Renal cortex interstitium (tissue), 11 donors: ENCODE data around the gene SEC31A. TPM values are rescaled to one million over a fixed set of nuclear protein-coding genes. Genes with fewer than 3 reads are reported as not detected.

Experiments used
- DNase-seq, 11 donors: peaks; one replicate each; pipeline ENCODE4 v3.0.0-alpha.2; 2013; ENCODE audit warnings: low read depth in 9 of 11, low spot score in 4 of 11; ENCODE audit errors: extremely low read depth in 1 of 11
- polyA plus RNA-seq, 3 donors: library from polyadenylated mRNA; unstranded; fragments of 120-200 nt; gene quantifications; one replicate each; pipeline ENCODE4 v1.2.1, GENCODE V29; 2013; ENCODE audit not compliant: insufficient read length in 3 of 3

The SEC31A gene
- polyA plus RNA-seq, 3 donors, result 221 to 267 (median 235) TPM

DNA sequence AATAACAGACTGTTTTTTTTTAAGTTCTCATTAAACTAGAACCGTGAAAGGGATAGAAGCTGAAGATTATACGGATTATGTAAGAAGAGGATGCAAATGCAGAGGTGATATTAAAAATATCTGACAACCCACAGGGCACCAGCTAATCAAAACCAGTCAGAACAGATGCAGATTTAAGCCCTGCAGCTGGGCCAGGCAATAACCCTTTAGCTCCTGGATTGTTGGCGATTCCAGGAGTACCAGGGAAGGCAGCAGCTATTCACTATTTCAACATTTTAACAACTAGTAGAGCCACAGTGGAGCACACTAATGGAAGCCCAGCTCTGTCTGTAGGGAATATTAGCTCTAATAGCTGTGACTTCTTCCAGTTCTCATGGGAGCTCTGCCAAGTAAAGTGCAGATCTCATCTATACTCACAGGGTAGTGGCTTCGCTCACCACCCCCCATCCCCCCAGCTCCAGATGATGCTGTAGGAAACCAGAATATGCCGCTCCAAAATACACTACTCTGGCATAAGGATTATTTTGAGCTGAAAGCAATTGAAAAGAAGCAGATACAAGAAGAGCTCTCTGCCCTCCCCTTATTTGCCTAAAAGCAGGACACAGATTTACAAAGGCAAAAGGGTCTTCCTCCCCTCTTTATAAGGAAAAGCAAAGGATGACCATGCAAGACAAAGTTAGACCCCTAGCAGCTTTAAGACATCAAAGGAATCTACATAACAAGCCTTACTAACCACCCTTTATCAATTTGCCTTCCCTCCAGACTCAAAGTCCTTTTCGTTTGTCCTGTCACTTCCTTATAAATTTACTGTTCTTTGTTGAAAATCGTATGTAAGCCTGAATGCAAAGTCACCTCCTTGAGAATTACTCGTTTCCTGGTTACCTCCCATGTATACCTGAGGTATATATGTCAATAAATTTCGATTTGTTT is 106.0 kb downstream of the SEC31A start:
- no peak for DNase-seq

DNA sequence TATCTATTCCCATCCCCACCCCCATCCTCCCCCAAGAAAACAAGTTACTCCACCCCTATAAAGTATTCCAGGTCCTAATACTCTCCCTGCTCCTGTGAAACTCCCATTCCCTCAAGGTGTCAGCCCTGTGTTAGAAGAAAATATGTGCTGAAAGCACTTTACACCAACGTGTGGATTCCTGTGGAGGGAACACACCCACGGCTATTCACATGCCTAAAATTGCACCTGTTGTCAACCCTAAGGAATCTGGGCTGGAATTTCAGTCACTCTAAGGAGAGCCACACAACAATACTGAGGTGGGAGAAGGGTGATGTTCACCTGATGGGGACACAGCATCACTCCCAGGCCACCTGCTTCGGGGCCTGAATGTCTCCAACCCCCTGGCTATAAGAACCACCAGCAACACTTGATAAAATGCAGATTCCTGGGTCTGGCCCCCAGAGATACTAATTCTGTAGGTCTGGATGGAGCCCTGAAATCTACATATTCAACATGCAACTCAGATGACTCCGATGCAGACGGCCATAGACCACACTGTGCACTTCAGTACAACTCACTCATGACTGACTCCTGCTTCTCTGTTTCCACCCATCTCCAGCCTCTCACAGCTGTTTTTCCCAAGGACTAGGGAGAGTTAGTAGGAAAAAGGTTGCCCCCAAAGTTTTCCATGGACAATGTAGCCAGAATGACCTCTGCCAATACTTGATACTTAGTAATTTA is 108.2 kb downstream of the SEC31A start:
- no peak for DNase-seq

DNA sequence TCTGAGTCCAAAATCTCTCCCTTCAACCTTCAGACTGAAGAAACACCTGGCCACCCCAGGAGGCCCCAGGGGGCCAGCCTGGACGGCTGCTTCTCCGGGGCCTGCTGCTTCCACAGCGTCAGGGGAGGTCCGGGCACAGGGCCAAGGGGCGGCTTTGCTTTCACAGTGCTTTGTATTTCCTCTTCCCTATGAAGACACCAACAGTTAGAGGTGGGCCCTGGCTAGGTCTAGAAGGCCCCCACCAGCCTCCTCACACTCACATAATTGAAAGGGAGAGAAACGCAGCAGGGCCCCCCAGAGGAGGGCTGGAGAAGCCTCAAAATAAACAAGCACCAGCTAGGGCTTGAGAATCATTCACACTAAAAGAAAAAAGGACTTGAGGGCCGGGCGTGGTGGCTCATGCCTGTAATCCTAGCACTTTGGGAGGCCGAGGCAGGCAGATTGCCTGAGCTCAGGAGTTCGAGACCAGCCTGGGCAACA is 110.2 kb downstream of the SEC31A start:
- peak in 4 of 11 donors; percentile 39 to 72 (median 60) for DNase-seq

DNA sequence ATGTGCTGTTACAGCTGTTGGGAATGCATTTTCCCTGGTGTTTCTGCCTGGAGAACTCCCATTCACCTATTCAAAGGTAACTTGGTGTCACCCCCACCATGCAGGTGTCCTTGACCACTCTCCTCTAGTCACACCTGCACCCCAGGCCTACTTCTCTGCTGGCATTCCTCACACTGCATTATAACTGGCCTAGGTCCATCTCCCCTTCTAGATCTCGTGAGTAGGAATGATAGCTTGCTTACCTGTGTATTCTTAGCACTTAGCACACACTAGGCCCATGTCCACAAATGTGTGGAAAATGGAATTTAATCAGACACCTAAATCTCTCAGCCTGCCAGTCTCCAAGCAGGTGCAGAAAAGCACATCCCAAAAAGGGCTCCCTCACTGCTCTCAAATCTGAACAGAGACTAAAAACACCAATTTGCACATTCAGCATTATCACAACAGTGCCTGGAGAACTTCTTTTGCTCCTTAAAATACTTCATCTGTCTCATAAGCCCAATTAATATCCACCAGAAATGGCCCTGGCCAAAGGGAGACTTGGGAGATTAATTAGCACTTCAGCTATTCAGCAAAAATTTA is 110.7 kb downstream of the SEC31A start:
- DNase-seq, result no peak

DNA sequence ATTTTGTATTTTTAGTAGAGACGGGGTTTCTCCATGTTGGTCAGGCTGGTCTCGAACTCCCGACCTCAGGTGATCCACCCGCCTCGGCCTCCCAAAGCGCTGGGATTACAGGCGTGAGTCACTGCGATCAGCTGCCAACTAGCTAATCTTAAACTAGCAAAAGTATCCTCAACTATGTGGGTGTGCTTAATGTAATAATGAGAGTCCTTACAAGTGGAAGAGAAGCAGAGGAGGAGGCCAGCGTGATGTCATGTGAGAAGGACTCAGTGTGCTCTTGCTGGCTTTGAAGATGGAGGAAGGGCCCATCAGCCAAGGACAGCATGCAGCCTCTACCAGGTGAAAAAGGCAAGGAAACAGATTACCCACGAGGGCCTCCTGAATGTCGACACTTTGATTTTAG is 111.9 kb downstream of the SEC31A start:
- DNase-seq, result no peak

DNA sequence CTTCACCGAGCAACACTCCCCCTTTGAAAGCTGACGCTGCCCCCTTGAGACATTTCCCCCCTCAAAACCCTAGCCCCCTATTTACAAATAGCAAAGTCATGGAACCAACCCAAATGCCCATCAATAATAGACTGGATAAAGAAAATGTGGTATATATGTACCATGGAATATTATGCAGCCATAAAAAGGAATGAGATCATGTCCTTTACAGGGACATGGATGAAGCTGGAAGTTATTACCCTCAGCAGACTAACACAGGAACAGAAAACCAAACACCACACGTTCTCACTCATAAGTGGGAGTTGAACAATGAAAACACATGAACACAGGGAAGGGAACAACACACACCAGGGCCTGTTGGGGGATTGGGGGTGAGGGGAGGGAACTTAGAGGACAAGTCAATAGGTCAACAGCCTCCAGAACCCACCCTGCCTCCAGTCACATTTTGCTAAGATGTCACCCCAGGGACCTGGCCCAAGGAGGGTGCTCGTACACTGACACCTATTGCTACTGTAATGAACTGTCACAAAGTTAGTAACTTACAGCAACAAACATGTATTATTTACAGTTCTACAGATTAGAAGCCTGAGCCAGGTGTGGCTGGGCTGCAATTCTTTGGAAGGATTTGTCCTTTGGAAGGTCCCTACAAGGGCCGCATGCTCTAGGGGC is 113.0 kb downstream of the SEC31A start:
- no peak for DNase-seq

DNA sequence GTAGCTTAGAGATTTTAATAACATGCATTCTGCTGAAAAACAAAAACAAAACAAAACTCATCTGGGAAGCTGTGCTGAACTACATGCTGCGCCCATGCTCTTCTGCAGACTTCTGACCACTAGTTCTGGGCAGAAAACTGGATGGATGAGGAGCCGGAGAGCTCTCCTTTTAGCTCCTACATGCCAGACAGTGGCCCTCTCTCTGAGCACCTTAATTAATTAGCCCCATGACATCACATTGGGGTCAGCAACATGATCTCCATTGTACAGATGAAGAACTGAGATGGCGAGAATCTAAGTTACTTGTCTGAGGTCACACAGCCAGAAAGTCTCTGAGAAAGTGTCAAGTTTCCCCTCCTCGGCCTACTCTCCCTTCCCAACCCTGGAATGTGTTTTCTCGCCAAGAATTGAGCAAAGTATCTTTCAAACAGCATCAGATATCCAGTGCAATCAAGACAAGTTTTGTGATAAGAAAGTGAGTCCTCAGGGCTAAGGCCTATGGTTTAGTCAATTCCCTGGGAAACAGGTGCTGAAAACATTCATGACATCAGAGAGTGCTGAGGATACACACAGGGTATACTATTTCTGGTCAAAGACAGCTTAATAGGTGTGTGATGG is 113.9 kb downstream of the SEC31A start:
- no peak for DNase-seq

DNA sequence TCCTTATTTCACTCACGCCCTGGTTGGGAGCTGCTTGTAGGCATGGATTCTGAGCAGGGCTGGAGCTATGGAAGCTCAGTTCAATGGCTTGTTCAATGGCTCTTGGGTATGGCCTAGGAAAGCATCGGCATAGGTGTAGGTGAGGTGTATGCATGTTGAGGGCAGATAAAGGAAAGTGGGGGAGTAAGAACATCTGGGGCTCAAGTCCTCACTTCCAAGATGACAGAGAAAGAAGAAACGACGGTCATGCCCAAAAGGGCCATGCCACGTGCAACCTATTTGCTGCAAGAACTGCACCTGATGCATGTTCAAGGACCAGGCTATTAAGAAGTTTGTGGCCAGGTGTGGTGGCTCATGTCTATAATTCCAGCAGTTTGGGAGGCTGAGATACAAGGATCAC is 115.7 kb downstream of the SEC31A start:
- no peak for DNase-seq

DNA sequence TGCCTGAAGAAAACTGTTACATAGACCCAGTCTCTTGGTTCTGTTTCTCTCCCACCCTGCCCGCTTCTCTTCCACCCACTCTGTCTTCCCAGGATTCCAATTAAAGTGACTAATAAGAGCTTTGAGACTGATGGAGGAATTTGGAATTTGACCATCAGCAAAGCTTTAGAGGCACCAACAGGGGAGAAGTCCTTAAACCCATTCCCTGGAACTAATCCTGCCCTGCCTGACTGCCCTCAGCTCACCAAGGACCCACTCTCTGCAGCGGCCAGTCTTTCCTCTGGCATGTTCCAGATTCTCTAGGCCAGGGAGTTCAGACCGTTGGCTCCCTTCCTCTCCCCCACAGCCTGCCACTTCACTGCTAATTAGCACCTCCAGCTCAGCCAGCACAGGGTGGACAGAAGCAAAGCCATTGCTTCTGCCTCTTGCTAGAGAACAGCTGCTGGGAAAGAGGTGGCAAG is 116.2 kb downstream of the SEC31A start:
- DNase-seq, result no peak

DNA sequence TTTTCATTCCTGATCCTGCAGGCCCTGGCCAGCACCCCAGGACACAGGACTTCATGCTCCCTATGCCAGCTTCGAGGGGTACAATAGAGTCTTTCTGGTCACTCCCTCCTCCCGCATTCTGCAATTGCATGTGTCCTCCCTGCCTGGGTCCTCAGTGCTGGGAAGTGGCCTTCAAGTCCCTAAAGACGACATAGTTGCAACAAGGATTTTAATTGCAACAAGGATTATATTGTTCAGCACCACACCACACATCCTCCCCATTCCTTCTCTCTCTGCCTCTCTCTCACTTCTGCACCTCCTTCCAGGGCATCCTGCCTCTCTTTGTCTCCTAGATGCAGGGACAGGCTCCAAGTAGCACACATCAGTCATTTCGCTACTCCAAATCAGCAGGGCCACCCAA is 117.9 kb downstream of the SEC31A start:
- no peak for DNase-seq

DNA sequence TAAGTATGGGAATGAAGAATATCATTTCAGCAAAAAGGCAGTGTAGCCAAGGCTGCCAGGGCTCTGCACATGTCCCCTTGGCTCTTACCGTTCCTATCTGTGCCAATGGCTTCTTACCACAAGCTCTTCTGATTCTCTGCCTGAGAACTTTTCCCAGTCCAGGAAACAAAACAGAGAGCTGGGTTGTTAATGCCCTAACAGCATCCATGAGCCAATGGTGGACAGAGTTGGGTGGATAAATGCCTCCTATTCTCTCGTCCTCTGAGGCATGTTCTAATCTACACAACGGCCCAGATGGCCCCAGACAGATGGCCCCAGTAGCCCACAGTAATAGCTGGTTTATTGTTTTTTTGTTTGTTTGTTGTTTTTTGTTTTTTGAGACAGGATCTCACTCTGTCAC is 120.3 kb downstream of the SEC31A start:
- no peak for DNase-seq

Other genes with a start within 250 kb of the SEC31A start
- gene SCD5, start 92.4 kb downstream of the SEC31A start, polyA plus RNA-seq, result 10 to 100 TPM; 33.8 to 46.9 (median 40.1) TPM
- 10 to 100 TPM in 2 of 3 donors, 1 to 10 TPM in 1; 8.3 to 13.0 (median 11.7) TPM for gene THAP9, start 9.6 kb upstream of the SEC31A start, polyA plus RNA-seq
- 10 to 100 TPM; 13.8 to 18.1 (median 14.7) TPM for gene LIN54, start 119.7 kb upstream of the SEC31A start, polyA plus RNA-seq
- 10 to 100 TPM; 76.6 to 80.9 (median 76.7) TPM for gene COPS4, start 144.0 kb upstream of the SEC31A start, polyA plus RNA-seq
- 1 to 10 TPM; 2.2 to 4.2 (median 3.4) TPM for gene PLAC8, start 223.6 kb upstream of the SEC31A start, polyA plus RNA-seq